Measurements from ENCODE around the gene SGIP1. TPM values are rescaled to one million over a fixed set of nuclear protein-coding genes. Genes with fewer than 3 reads are reported as not detected.
A peak's percentile ranks its signal among the peaks of the same experiment; 100 is the strongest.

The SGIP1 gene
- total and polyA plus RNA-seq, 8 donors: 0.31 to 2.3 (median 1.1) TPM

DNA sequence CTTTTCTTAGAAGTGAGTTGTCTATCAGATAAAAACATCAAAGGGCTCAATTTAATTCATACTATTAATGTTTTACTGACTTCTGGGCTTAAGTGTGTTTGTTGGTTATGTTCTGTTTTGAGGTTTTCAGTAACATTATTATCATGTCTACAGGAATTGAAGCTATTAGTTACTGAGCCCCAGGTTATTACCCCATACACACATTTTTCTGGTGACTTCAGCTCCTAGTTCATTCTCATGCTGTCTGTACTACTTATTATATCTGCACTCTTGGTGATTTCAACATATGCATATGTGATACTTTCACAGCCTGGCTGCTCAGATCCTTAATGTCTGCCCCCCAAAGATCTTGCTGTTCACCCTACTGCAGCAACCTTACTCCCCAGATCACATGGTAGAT is 27.0 kb upstream of the SGIP1 start:
- no peaks in the 10 kb centered on the region for H3K9me3 ChIP-seq
- no peaks in the 10 kb centered on the region for H3K27me3 ChIP-seq
- H3K27ac ChIP-seq: no peak overlapping the region
- no peak for TF ChIP-seq CTCF (IDR thresholded peaks at IDR 0.05)
- ATAC-seq (no peak), FAIRE-seq (no peak), DNase-seq (no peak)
- no peaks in the 10 kb centered on the region for H3K36me3 ChIP-seq
- intact Hi-C loops (cut with DNase I): no loop called here
- no peak overlapping the region for H3K4me3 ChIP-seq
- no peaks in the 10 kb centered on the region for H3K4me1 ChIP-seq

DNA sequence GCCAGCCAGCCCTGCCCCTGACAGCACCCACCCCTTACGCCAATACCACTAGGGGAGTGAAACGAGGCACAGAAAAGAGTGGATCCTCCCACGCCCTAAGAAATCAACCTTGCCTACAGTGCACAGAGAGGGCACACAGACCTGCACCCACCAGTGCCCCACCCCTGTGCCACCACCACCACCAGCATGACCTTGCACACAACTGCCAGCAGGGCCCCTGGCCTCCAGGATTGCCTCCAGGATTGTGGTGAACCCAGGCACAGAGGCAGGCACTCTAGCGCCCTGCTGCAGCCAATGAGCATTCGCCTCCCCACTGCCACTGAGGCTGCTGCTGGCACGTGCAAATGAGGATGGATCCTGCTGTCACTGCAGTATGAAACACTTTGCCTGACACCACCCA is 23.5 kb upstream of the SGIP1 start:
- intact Hi-C loops (cut with DNase I): no loop called here
- no peak for FAIRE-seq
- Histone ChIP-seq H3K27me3 (no peaks in the 10 kb centered on the region), H3K36me3 (no peaks in the 10 kb centered on the region), H3K4me1 (no peaks in the 10 kb centered on the region), H3K4me3 (no peak overlapping the region), H3K27ac (no peak overlapping the region), H3K9me3 (no peaks in the 10 kb centered on the region)
- ATAC-seq: no peak
- WGBS, 2 donors: 70 to 86% methylated on average over 6 of the region's 6 CpGs
- DNase-seq: peak in 1 of 6 donors; percentile 28
- no peak for TF ChIP-seq CTCF (IDR thresholded peaks at IDR 0.05)

DNA sequence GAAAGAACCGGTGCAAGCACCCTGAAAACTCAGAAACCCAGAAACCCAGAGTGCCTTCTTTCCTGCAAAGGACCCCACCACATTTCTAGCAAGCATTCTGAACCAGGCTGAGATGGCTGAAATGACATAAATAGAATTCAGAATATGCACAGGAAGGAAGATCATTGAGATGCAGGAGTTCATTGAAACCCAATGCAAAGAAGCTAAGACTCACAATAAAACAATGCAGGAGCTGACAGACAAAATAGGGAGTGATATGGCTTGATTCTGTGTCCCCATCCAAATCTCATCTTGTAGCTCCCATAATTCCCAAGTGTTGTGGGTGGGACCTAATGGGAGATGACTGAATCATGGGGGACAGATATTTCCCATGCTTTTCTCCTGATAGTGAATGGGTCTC is 22.8 kb upstream of the SGIP1 start:
- intact Hi-C loops (cut with DNase I): no loop called here
- ATAC-seq: no peak
- H3K4me1 ChIP-seq: no peaks in the 10 kb centered on the region
- no peak for DNase-seq
- FAIRE-seq: no peak
- no peaks in the 10 kb centered on the region for H3K9me3 ChIP-seq
- H3K36me3 ChIP-seq: no peaks in the 10 kb centered on the region
- no peak overlapping the region for H3K4me3 ChIP-seq
- WGBS, 2 donors: 75 to 81% methylated on average over 1 of the region's 1 CpG
- no peak overlapping the region for H3K27ac ChIP-seq
- TF ChIP-seq CTCF (IDR thresholded peaks at IDR 0.05): no peak
- H3K27me3 ChIP-seq: no peaks in the 10 kb centered on the region

DNA sequence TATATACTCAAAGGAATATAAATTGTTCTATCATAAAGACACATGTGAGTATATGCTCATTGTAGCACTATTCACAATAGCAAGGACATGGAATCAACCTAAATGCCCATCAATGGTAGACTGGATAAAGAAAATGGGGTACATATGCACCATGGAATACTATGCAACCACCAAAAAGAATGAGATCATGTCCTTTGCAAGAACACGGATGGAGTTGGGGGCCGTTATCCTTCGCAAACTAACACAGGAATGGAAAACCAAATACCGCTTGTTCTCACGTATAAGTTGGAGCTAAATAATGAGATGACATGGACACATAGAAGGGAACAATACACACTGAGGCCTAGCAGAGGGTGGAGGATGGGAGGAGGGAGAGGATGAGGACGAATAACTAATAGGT is 16.0 kb upstream of the SGIP1 start:
- H3K9me3 ChIP-seq: no peaks in the 10 kb centered on the region
- FAIRE-seq (no peak), DNase-seq (no peak), ATAC-seq (no peak)
- no peak overlapping the region for H3K27ac ChIP-seq
- no peaks in the 10 kb centered on the region for H3K4me1 ChIP-seq
- TF ChIP-seq CTCF (IDR thresholded peaks at IDR 0.05): no peak
- no peaks in the 10 kb centered on the region for H3K36me3 ChIP-seq
- no peak overlapping the region for H3K4me3 ChIP-seq
- intact Hi-C loops (cut with DNase I): no loop called here
- no peaks in the 10 kb centered on the region for H3K27me3 ChIP-seq
- WGBS, 2 donors: 76 to 77% methylated on average over 6 of the region's 6 CpGs

- no peak for ATAC-seq
- no peak for FAIRE-seq
- intact Hi-C loops (cut with DNase I): no loop called here
- no peak overlapping the region for H3K4me3 ChIP-seq
- no peaks in the 10 kb centered on the region for H3K9me3 ChIP-seq
- H3K36me3 ChIP-seq: no peaks in the 10 kb centered on the region
- no peaks in the 10 kb centered on the region for H3K27me3 ChIP-seq
- WGBS, 2 donors: 78 to 87% methylated on average over 2 of the region's 2 CpGs
- no peaks in the 10 kb centered on the region for H3K4me1 ChIP-seq
- DNase-seq: no peak
- TF ChIP-seq CTCF (IDR thresholded peaks at IDR 0.05): no peak
- H3K27ac ChIP-seq: no peak overlapping the region
Measured at GRCh38 chr1:66518654-66519053, 15.3 kb upstream of the SGIP1 start.
